C4-2B (cell line): ENCODE results near the gene EPHA1.

Experiments used
- CTCF ChIP-seq: fragments of 450-650 bp; conservative IDR thresholded peaks from 2 replicates; pipeline ENCODE4 v1.5.1; 2017; ENCODE audit warnings: mild to moderate bottlenecking
- ZFX ChIP-seq: fragments of 450-650 bp; IDR thresholded peaks from 2 replicates; pipeline ENCODE4 v1.6.1; 2017

- TF ChIP-seq CTCF (no peak), ZFX (no peak)
Observed at GRCh38 chr7:143392875-143393266, 15.8 kb downstream of the EPHA1 start.
